LoVo (cell line): ENCODE measurements around the gene GPRIN3.
"Not testable (repeated sequence)": the region's sequence is repeated elsewhere in the genome, so short reads cannot be mapped to it uniquely, and the experiment has no call there.

Experiments used
- DNase-seq: peaks from one replicate; pipeline ENCODE4 v3.0.0-alpha.2; 2016; ENCODE audit warnings: low spot score

GPRIN3 gene

DNA sequence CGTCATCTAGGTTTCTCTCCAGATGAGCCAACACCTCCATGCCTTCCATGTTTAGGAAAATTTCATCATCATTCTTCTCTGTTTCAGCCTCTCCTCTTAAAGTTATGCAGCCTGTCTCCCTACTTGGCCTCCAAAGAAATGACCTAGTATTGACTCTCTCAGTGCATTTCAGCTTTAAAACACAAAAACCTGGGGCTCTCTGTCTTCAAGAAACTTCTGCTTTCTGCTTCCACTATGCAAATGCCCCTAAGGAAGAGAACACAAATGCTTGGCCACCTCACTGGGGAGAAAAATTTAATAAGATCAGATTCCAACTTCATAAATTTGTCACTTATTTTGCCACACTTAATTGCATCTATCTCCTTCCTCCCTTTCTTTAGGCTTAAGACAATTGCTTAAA is 93.3 kb downstream of the GPRIN3 start:
- DNase-seq: no peak

DNA sequence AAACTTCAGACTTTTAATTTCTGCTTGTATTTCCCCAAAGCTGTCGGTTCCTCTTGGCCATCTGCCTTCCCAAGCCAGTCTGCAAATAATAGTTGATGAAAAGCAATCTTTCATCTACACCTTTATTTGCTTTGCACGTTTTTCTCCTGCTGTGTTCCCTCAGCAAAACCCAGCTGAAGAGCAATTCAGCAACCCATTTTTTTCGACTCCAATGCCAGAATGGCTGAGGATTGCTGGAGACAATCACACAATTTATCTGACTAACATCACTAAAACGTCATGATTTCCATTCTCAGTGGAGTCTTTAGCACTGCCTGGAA is 94.3 kb downstream of the GPRIN3 start:
- no peak for DNase-seq

DNA sequence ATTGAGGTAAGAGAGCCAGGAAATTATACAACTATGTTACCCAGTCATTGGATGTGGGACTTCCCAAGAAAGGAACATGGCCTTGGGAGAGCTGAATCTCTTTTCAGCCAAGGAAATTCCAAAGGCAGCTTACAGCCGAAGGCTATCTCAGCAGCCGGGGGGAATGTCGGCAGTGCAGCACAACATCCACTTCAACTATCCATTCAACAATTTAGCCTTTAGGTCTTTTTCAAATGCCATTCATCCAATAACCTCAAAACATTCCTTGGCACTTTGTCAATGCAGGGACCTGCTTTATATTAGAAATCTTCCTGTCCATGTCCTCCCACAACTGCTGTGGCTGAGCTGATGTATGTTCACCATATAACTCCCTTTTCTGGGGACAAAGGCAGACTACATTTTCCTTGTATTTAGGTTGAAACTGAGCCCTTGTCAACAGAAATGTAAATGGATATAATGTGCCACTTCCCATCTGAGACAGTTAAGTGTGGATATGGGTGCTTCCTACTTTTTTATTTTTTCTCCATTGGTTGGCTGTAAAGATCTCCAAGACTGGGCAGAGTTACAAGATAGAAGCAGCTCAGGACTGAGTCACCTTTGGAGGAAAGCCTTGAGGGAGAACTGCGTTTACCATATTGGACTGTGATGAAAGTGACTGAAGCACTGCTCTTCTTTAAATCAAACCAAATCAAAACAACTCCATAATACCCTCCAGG is 94.8 kb downstream of the GPRIN3 start:
- no peak for DNase-seq

- no peak for DNase-seq
Observed at GRCh38 chr4:89204624-89205023, 103.0 kb downstream of the GPRIN3 start.

DNA sequence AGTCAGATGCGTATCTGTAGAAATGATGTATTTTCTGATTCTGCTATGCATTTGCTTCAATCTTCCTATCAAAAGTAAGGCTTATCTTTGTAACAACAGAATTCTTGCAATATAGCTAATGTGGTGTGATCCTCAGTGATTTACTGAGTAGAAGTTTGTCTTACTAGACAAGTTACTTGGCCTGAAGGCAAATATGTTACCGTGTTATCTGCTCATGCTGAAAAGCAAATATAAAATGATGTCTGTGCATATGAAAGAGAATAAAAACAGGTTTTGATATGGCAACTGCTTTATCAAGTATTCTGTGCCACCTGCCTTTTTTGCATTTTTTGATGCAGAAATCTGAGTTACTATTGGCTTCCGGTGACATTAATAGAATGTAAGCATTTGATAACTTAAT is 103.7 kb downstream of the GPRIN3 start:
- no peak for DNase-seq

DNA sequence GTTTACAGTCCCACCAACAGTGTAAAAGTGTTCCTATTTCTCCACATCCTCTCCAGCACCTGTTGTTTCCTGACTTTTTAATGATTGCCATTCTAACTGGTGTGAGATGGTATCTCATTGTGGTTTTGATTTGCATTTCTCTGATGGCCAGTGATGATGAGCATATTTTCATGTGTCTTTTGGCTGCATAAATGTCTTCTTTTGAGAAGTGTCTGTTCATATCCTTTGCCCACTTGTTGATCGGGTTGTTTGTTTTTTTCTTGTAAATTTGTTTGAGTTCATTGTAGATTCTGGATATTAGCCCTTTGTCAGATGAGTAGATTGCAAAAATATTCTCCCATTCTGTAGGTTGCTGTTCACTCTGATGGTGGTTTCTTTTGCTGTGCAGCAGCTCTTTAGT is 108.2 kb downstream of the GPRIN3 start:
- not testable (repeated sequence) for DNase-seq

GRCh38 chr4:89197920-89198319 is 109.7 kb downstream of the GPRIN3 start:
- DNase-seq: no peak

DNA sequence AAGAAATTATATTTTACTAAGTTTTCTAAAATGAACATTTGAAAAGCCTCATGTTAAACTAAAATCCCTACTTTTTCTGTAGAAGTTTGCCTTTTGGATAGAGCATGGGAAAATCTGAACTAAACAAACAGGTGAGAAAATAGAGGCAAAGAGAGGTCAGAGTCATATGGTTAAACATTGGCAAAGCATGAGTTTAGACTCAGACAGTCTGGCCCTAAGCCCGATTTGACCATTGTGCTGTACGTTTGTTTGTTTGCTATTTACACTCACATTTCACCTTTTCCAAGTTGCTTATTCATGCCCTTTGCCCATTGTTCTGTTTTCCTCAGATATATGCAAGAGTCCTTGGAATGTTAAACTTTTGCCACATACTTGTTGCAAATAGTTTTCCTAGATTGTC is 110.9 kb downstream of the GPRIN3 start:
- DNase-seq: peak; percentile 18

DNA sequence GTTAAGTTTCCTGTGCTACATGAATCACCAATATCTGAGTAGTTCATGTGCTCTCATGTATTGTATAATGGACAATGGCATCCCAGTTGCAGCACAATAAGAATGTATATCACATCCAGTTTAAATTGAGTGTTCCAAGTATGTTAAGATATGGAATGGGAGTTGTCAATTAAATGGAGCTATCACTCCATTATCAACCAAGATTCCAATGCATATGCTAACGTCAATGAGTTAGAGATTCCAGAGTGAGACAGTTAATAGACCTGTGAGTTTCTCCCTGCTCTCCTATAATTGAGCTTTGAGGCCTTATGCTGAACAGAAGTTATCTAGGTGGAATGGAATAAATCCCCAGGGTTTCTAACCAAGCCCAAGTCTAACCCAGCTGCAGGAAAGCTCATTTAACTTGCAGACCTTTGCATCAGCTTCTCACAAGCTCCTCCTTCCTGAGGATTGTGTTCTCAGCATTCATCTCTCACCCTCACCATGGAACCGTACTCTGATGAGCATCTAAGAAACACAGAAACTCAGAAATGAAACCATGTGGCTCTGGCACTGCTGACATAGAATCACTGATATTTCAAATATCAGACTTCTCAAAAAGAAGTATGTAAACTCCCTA is 111.4 kb downstream of the GPRIN3 start:
- peak; percentile 27 for DNase-seq

DNA sequence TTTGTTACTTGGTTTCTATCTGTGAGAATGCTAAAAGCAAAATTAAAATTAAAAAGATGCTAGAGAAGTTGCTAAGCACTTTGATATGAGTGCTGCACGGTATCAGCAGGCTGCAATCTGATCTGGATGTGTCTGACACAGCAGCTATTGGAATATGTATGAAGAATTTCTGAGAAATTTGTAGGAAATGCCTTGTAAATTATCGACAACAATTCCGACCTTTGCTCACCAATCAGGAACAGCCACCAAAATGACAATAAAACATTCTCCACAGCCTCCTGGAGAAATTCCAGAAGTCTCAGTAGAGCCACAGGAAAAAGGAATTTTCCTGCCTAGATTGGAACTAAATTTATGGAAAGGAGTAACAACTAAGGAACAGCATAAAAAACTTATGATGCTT is 113.8 kb downstream of the GPRIN3 start:
- DNase-seq: no peak
